Activated T-helper 1 cell treated with anti-CD3 and anti-CD28 coated beads, Interleukin-2, amount 50 U/mL, for 16 hours (primary cell): ENCODE data around the gene GPR21.

ENCODE experiments used
- DNase-seq, 2 donors: peaks; one replicate each; pipeline ENCODE4 v3.0.0-alpha.2; 2020; ENCODE audit warnings: low read depth in 1 of 2, low spot score in 1 of 2

GPR21 gene

GRCh38 chr9:123063177-123063598 is 29.7 kb downstream of the GPR21 start:
- no peak for DNase-seq

- no peak for DNase-seq
Measured at GRCh38 chr9:123063896-123064295, 30.4 kb downstream of the GPR21 start.

- DNase-seq: no peak
Measured at GRCh38 chr9:123064716-123065115, 31.2 kb downstream of the GPR21 start.

- DNase-seq: no peak
Measured at GRCh38 chr9:123065196-123065595, 31.7 kb downstream of the GPR21 start.

- no peak for DNase-seq
Measured at GRCh38 chr9:123067136-123067535, 33.7 kb downstream of the GPR21 start.

GRCh38 chr9:123069010-123069481 is 35.6 kb downstream of the GPR21 start:
- no peak for DNase-seq

GRCh38 chr9:123070198-123070597 is 36.7 kb downstream of the GPR21 start:
- no peak for DNase-seq

- no peak for DNase-seq
Measured at GRCh38 chr9:123072407-123072995, 39.0 kb downstream of the GPR21 start.

- DNase-seq: no peak
Measured at GRCh38 chr9:123073441-123073840, 40.0 kb downstream of the GPR21 start.

- DNase-seq: no peak
Measured at GRCh38 chr9:123073991-123074422, 40.5 kb downstream of the GPR21 start.

- DNase-seq: no peak
Measured at GRCh38 chr9:123074628-123075027, 41.2 kb downstream of the GPR21 start.

GRCh38 chr9:123080444-123080843 is 47.0 kb downstream of the GPR21 start:
- DNase-seq: no peak

- no peak for DNase-seq
Measured at GRCh38 chr9:123081824-123082223, 48.4 kb downstream of the GPR21 start.

- no peak for DNase-seq
Measured at GRCh38 chr9:123083680-123084079, 50.2 kb downstream of the GPR21 start.

- DNase-seq: no peak
Measured at GRCh38 chr9:123084256-123084655, 50.8 kb downstream of the GPR21 start.
